BJ (cell line): ENCODE measurements around the gene CLTC. TPM values are rescaled to one million over a fixed set of nuclear protein-coding genes. Genes with fewer than 3 reads are reported as not detected.

Experiments used
- CTCF ChIA-PET: fragments of 350-600 bp; formaldehyde crosslinking; extraction: SDS; loops from one replicate; lab custom pipeline; 2021; ENCODE audit warnings: antibody characterized with exemption, inconsistent platforms; lab: Yijun Ruan, JAX
- POLR2A ChIA-PET: fragments of 300-600 bp; sonication (Branson Sonifier 250); formaldehyde crosslinking; extraction: SDS; loops from one replicate; lab custom pipeline; 2021; ENCODE audit warnings: antibody characterized with exemption; lab: Charles Lee
- DNase-seq: peaks from one replicate; pipeline ENCODE4 v3.0.0-alpha.2; 2011; ENCODE audit warnings: low read depth
- H3K27me3 ChIP-seq: 2 replicates; pipeline ENCODE4 v1.6.0; 2011; ENCODE audit warnings: low read length; ENCODE audit not compliant: control insufficient read depth, insufficient read depth
- H3K36me3 ChIP-seq: 2 replicates; pipeline ENCODE4 v1.5.1; 2011; ENCODE audit warnings: low read length; ENCODE audit not compliant: control insufficient read depth, insufficient read depth
- H3K4me3 ChIP-seq: 2 replicates; pipeline ENCODE4 v1.5.1; 2011; ENCODE audit warnings: low read depth, mild to moderate bottlenecking, control low read depth, low read length
- CTCF ChIP-seq: IDR thresholded peaks from 2 replicates; pipeline ENCODE4 v1.5.1; 2011; ENCODE audit warnings: low read depth, mild to moderate bottlenecking, control low read depth, inconsistent platforms, low read length, moderate library complexity; ENCODE audit not compliant: insufficient read depth
- polyA plus RNA-seq: library from polyadenylated mRNA; depleted of rRNA; stranded (reverse); fragments of >200 nt; gene quantifications from 2 replicates; pipeline ENCODE4 v1.2.3, GENCODE V29; 2011

The CLTC gene
- polyA plus RNA-seq, 1 experiment, result 149 TPM

GRCh38 chr17:59607061-59607460, 12.6 kb upstream of the CLTC start:
- H3K36me3 ChIP-seq, result peaks cover 7% of the 10 kb centered on the region
- ChIA-PET POLR2A (no interaction called here), CTCF (no interaction called here)
- no peak overlapping the region for H3K4me3 ChIP-seq
- H3K27me3 ChIP-seq, result no peaks in the 10 kb centered on the region
- no peak for TF ChIP-seq CTCF
- no peak for DNase-seq

GRCh38 chr17:59607817-59608403, 11.8 kb upstream of the CLTC start:
- Histone ChIP-seq H3K4me3 (no peak overlapping the region), H3K36me3 (peaks cover 4% of the 10 kb centered on the region), H3K27me3 (no peaks in the 10 kb centered on the region)
- POLR2A ChIA-PET, result no interaction called here
- no peak for TF ChIP-seq CTCF
- CTCF ChIA-PET, result interaction anchor here (1.6 kb wide), 1 partner anchor 12 kb away, joined by 5 read pairs; the partner anchor contains the start of gene CLTC
- DNase-seq, result no peak

DNA sequence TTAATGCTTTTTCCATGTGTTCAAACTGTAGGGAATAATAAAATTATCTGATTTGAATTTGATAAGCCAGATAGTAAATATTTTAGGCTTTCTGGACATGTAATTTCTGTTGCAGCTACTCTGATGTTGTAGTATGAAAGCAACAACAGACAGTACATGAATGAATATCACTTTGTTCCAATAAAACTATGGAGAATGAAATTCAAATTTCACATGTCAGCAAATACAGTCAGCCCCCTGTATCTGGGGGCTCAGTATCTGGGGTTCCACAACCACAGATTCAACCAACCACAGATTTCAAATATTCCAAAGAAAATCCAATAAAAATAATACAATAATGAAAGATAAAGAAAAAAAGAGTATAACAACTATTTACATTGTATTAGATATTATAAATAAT, 8.2 kb upstream of the CLTC start:
- Histone ChIP-seq H3K4me3 (no peak overlapping the region), H3K36me3 (peaks cover 3% of the 10 kb centered on the region), H3K27me3 (no peaks in the 10 kb centered on the region)
- POLR2A ChIA-PET, result no interaction called here
- TF ChIP-seq CTCF, result no peak
- CTCF ChIA-PET, result no interaction called here
- no peak for DNase-seq

- DNase-seq, result no peak
- Histone ChIP-seq H3K4me3 (no peak overlapping the region), H3K36me3 (no peaks in the 10 kb centered on the region), H3K27me3 (no peaks in the 10 kb centered on the region)
- no peak for TF ChIP-seq CTCF
- ChIA-PET CTCF (interaction anchor here (0.6 kb wide), 1 partner anchor 255 kb away, joined by 3 read pairs; no protein-coding TSS in a partner anchor), POLR2A (no interaction called here)
Observed at GRCh38 chr17:59616253-59616920, 3.3 kb upstream of the CLTC start.

GRCh38 chr17:59617156-59617732, 2.5 kb upstream of the CLTC start:
- TF ChIP-seq CTCF, result no peak
- ChIA-PET CTCF (no interaction called here), POLR2A (no interaction called here)
- DNase-seq, result no peak
- no peak overlapping the region for H3K4me3 ChIP-seq
- H3K27me3 ChIP-seq, result no peaks in the 10 kb centered on the region
- no peaks in the 10 kb centered on the region for H3K36me3 ChIP-seq
